Mucosa of descending colon (tissue), 3 donors: ENCODE data around the gene DGKD. TPM values are rescaled to one million over a fixed set of nuclear protein-coding genes. Genes with fewer than 3 reads are reported as not detected.

ENCODE experiments used
- ATAC-seq: fragments of 200-7000 bp; cut with Tn5 transposase; one replicate; pipeline ENCODE4 v1.9.1; 2020; ENCODE audit warnings: mild to moderate bottlenecking, moderate library complexity
- DNase-seq, 3 donors: peaks; one replicate each; pipeline ENCODE4 v3.0.0-alpha.2; 2020
- H3K36me3 ChIP-seq: fragments of 200-600 bp; one replicate; pipeline ENCODE4 v1.8.0; 2021; ENCODE audit warnings: low read depth, mild to moderate bottlenecking
- H3K4me1 ChIP-seq: fragments of 200-600 bp; one replicate; pipeline ENCODE4 v1.8.0; 2021; ENCODE audit warnings: low read depth, mild to moderate bottlenecking
- H3K4me3 ChIP-seq: fragments of 200-600 bp; one replicate; pipeline ENCODE4 v1.8.0; 2021; ENCODE audit warnings: mild to moderate bottlenecking
- H3K9me3 ChIP-seq: fragments of 200-600 bp; one replicate; pipeline ENCODE4 v1.8.0; 2021; ENCODE audit warnings: mild to moderate bottlenecking
- intact Hi-C, 2 donors: fragments of 100-400 bp; cut with DNase I in 1 of 2; cut with micrococcal nuclease in 1 of 2; formaldehyde crosslinking; loops; one replicate each; pipeline versions ENCODE4 v1.11.0 to v1.11.1; 2022; cut with DNase I, micrococcal nuclease
- total RNA-seq, 3 donors: library from RNA; stranded (reverse); fragmentation: NEBNext Ultra II Directional in 2 of 3; extraction: Animal tissue kit (Norgen Biotek cat#: 25700) in 2 of 3; gene quantifications; one replicate each; pipeline versions ENCODE4 v1.2.1 to v1.2.4, GENCODE V29; 2021 to 2023
- TF ChIP-seq, protein P1 (sequence below): fragments of 200-600 bp; IDR thresholded peaks from one replicate; pipeline ENCODE4 v1.8.0; 2022; ENCODE audit warnings: antibody characterized with exemption, mild to moderate bottlenecking
- donor health status: DM: no; HTN: no; CAD: no; lungs with moderate emphysema.
- donor health status: DM: no; HTN: no; CAD: no.
- donor health status: DM: no; HTN: yes; CAD: no.

The DGKD gene
- total RNA-seq, 3 donors from 2014 or later = 81.8 to 159 (median 102) TPM

DNA sequence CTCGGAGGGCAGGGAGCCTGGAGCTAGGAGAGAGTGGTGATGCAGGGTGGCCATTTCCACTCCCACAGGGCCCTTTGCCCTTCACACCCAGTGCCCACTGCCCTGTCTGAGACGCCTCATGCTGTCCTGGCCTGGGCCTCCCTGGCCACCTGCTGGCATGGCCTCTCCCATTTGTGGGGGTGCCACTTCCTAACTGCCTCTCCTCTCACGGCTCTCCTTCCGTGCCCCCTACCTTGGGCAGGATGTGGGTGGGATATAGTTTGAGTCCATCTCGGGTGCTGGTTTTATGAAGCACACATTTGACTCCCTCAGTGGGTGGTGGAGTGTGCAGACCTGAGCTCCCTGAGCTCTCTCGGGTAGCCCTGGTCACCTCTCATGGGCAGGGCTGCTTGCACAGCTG lies 46.0 kb downstream of the DGKD start:
- Histone ChIP-seq H3K4me1 (peaks cover 9% of the 10 kb centered on the region), H3K4me3 (no peak overlapping the region), H3K36me3 (no peaks in the 10 kb centered on the region), H3K9me3 (no peaks in the 10 kb centered on the region)
- ATAC-seq = no peak
- intact Hi-C loops = no loop called here
- DNase-seq = no peak
- TF ChIP-seq, protein P1, sequence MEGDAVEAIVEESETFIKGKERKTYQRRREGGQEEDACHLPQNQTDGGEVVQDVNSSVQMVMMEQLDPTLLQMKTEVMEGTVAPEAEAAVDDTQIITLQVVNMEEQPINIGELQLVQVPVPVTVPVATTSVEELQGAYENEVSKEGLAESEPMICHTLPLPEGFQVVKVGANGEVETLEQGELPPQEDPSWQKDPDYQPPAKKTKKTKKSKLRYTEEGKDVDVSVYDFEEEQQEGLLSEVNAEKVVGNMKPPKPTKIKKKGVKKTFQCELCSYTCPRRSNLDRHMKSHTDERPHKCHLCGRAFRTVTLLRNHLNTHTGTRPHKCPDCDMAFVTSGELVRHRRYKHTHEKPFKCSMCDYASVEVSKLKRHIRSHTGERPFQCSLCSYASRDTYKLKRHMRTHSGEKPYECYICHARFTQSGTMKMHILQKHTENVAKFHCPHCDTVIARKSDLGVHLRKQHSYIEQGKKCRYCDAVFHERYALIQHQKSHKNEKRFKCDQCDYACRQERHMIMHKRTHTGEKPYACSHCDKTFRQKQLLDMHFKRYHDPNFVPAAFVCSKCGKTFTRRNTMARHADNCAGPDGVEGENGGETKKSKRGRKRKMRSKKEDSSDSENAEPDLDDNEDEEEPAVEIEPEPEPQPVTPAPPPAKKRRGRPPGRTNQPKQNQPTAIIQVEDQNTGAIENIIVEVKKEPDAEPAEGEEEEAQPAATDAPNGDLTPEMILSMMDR = no peak

DNA sequence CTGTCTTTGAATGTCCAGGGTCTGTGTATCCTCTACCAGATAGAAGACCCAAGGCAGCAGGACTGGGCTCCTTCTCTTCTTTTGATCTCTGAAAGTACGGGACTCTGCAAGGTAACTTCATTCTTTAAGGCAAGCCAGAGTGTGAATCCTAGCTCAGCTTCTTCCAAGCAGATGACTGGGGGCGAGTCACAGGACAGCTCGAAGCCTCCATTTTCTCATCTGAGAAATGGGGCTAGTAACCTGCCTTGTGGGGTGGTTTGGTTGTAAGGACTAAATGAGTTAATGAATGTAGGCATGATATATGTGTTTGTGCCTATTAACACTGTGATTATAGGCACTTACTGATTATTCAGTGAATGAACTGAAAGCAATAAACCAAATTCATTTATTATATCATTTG lies 46.7 kb downstream of the DGKD start:
- Histone ChIP-seq H3K36me3 (no peaks in the 10 kb centered on the region), H3K4me1 (peaks cover 9% of the 10 kb centered on the region), H3K4me3 (no peak overlapping the region), H3K9me3 (no peaks in the 10 kb centered on the region)
- TF ChIP-seq, protein P1 = no peak
- DNase-seq (no peak), ATAC-seq (no peak)
- intact Hi-C loops = no loop called here

DNA sequence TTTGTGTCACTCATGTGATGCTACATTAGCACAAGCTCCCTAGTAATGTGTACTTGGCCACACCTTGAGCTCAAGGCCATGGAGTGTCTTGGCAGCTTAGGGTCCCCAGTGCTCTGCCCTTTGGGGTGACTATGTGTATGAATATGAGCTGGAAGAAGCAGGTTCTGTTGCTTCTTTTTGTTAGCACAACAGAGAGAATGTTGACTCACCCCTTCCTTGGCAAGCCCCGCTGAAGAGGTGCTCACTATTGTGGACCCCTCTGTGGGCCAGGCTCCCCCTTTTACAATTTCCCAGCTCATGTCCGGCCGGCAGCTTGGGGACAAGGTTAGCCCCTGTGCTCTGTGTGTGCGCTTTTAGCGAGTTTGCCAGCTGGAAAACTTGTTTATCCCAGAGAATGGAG lies 48.1 kb downstream of the DGKD start:
- peaks cover 9% of the 10 kb centered on the region for H3K4me1 ChIP-seq
- TF ChIP-seq, protein P1 = no peak
- ATAC-seq = peak; percentile 3
- no peak for DNase-seq
- intact Hi-C loops = loop anchor here in 1 of 2 donors (2.0 kb wide), 1 partner anchor 40 kb away; no protein-coding TSS in a partner anchor
- no peaks in the 10 kb centered on the region for H3K9me3 ChIP-seq
- no peaks in the 10 kb centered on the region for H3K36me3 ChIP-seq
- no peak overlapping the region for H3K4me3 ChIP-seq

DNA sequence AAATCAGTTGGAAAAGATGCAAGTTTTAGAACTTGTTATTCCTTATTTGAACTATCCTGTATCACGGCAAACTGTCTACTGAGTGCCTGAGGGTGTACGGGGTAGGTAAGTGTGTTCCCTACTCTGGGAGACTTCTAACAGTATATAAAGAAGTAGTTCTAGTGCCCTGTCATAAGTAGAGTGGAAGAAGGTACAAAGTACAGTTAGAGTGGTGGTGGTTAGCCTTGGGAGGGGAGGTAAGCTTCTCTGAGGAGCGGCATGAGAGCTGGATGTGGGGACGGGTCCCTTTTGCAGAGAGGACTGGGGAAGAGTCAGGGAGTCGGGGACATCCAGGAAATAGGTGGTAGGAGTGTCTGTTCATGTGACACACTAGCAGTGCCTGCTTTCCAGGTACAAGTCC lies 48.5 kb downstream of the DGKD start:
- H3K4me1 ChIP-seq = peaks cover 9% of the 10 kb centered on the region
- no peaks in the 10 kb centered on the region for H3K9me3 ChIP-seq
- H3K36me3 ChIP-seq = no peaks in the 10 kb centered on the region
- ATAC-seq (peak; percentile 79), DNase-seq (no peak)
- no peak overlapping the region for H3K4me3 ChIP-seq
- TF ChIP-seq, protein P1 = no peak
- intact Hi-C loops = loop anchor here in 1 of 2 donors (2.0 kb wide), 1 partner anchor 40 kb away; no protein-coding TSS in a partner anchor

DNA sequence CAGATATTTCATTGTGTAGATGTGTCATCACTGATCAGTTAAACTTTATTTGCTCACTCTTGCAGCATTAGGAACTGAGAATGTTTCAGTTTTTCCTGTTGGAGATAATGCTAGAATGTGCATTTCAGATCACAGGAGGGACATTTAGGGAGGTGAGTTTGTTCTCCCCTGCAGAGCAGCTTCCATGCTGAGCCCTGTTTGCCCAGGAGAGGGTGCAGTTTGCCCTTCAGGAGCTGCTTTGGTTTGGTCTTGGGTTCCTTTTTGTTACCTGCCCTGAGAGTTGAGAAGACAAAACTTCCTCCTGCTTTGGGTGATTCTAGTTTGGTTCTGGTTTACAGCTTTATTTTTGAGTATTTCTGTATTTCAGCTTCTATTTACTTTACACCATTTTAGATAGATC lies 49.9 kb downstream of the DGKD start:
- Histone ChIP-seq H3K4me3 (no peak overlapping the region), H3K36me3 (no peaks in the 10 kb centered on the region), H3K4me1 (peaks cover 17% of the 10 kb centered on the region), H3K9me3 (no peaks in the 10 kb centered on the region)
- peak in 2 of 3 donors; percentile 80 to 81 for DNase-seq
- peak; percentile 65 for ATAC-seq
- intact Hi-C loops = no loop called here
- TF ChIP-seq, protein P1 = peak; percentile 43

DNA sequence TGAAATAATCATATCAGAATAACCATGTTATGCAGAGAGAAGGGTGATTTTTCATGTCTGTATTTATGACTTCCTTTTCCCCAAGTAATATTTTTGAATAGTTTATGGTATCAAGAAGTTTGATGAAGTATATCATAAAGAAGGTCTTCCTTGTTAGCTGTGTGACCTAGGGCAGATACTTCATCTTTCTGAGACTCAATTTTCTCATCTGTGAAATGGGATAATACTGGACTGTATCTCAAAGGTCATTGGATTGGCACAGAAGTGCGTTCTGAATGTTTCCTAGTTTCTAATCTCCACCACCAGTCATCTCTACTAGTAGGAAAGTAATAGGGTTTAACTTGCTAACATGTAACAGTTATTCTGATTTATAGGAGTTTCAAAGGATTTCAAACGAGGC lies 52.6 kb downstream of the DGKD start:
- TF ChIP-seq, protein P1 = no peak
- Histone ChIP-seq H3K36me3 (no peaks in the 10 kb centered on the region), H3K4me1 (peaks cover 24% of the 10 kb centered on the region), H3K4me3 (no peak overlapping the region), H3K9me3 (peaks cover 4% of the 10 kb centered on the region)
- intact Hi-C loops = no loop called here
- DNase-seq (no peak), ATAC-seq (no peak)
